ENCODE data around the gene AMZ1. TPM values are rescaled to one million over a fixed set of nuclear protein-coding genes. Genes with fewer than 3 reads are reported as not detected.
A peak's percentile ranks its signal among the peaks of the same experiment; 100 is the strongest.
"Not testable (repeated sequence)": the region's sequence is repeated elsewhere in the genome, so short reads cannot be mapped to it uniquely, and the experiment has no call there.

AMZ1 gene
- total RNA-seq, 1 donor: 14.2 TPM

GRCh38 chr7:2688409-2689342 lies 674 bp downstream of the AMZ1 start:
- TF ChIP-seq CTCF (IDR thresholded peaks at IDR 0.05; ENCODE audit: insufficient read depth, low read depth, low read length): no peak
- H3K4me3 ChIP-seq (ENCODE audit: low read depth, low read length): peak overlapping the region; percentile 34
- DNase-seq (ENCODE audit: low read depth): no peak

GRCh38 chr7:2689343-2689847 lies 1.4 kb downstream of the AMZ1 start:
- H3K4me3 ChIP-seq (ENCODE audit: low read depth, low read length): no peak overlapping the region
- no peak for TF ChIP-seq CTCF (IDR thresholded peaks at IDR 0.05; ENCODE audit: insufficient read depth, low read depth, low read length)
- DNase-seq (ENCODE audit: low read depth): no peak

GRCh38 chr7:2689951-2690705 lies 2.1 kb downstream of the AMZ1 start:
- no peak overlapping the region for H3K4me3 ChIP-seq (ENCODE audit: low read depth, low read length)
- DNase-seq (ENCODE audit: low read depth): peak; percentile 48
- no peak for TF ChIP-seq CTCF (IDR thresholded peaks at IDR 0.05; ENCODE audit: insufficient read depth, low read depth, low read length)

DNA sequence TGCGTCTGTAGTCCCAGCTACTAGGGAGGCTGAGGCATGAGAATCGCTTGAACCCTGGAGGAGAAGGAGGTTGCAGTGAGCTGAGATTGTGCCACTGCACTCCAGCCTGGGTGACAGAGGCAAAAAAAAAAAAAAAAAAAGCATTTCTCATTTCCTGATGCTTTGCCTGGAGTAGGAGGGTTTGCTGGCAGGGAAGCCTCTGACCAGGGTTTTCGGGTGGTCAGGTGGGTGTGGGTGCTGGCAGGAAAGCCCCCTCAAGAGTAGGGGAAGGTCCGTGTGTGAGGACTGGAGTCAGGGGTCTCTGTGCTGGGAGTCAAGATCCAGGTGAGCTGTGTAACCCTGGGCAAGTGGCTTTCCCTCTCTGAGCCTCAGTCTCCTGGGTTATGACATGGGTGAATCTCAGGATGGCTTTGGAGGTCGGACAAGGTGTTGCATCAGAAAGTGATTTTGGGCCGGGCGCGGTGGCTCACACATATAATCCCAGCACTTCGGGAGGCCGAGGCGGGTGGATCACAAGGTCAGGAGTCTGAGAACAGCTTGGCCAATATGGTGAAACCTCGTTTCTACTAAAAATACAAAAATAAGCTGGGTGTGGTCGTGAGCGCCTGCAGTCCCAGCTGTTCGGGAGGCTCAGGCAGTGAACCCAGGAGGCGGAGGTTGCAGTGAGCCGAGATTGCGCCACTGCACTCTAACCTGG lies 3.2 kb downstream of the AMZ1 start:
- DNase-seq (ENCODE audit: low read depth): peak; percentile 82
- no peak overlapping the region for H3K4me3 ChIP-seq (ENCODE audit: low read depth, low read length)
- TF ChIP-seq CTCF (IDR thresholded peaks at IDR 0.05; ENCODE audit: insufficient read depth, low read depth, low read length): no peak

DNA sequence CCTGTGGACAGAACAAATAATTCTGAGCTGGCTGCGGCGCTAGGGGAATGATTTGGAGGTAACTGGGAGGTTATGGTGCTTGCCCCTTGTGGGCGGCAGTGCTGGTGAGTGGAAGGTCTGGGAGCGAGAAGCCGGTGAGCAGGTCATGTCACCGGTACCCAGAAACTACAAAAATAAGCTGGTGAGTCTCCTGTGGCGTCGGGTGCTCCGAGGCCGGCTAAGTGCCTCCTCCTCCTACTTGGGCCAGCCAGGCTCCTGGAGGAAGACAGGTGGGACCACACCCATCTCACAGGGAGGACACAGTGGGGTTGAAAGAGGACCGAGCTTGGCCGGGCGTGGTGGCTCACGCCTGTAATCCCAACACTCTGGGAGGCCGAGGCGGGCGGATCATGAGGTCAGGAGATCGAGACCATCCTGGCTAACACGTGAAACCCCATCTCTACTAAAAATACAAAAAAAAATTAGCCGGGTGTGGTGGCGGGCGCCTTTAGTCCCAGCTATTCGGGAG lies 4.0 kb downstream of the AMZ1 start:
- not testable (repeated sequence) for H3K4me3 ChIP-seq (ENCODE audit: low read depth, low read length); DNase-seq (ENCODE audit: low read depth)

DNA sequence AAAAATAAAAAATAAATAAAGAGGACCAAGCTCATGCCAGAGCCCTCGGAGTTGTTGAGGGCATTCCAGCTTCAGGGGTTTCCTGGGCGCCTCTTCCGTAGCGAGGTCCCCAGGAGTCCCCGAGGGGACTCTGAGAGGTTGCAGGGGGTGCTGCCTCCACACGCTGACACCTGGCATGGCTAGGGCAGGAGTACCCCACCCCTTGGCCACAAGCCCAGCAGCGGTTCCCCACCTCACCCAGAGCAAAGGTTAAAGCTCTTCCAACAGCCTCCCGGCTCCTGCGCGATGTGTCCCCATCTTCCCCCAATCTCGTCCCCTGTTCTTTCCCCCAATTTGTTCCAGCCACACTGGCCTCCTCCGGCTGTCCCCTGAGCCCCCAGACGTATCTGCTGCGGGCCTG lies 4.5 kb downstream of the AMZ1 start:
- no peak for DNase-seq (ENCODE audit: low read depth)
- no peak for TF ChIP-seq CTCF (IDR thresholded peaks at IDR 0.05; ENCODE audit: insufficient read depth, low read depth, low read length)

GRCh38 chr7:2693420-2694121 lies 5.6 kb downstream of the AMZ1 start:
- not testable (repeated sequence) for H3K4me3 ChIP-seq (ENCODE audit: low read depth, low read length)

More for the DNA sequence above, 4.5 kb downstream of the AMZ1 start:
- no peak overlapping the region for H3K4me3 ChIP-seq (ENCODE audit: low read depth, low read length)

GRCh38 chr7:2694122-2694436 lies 6.1 kb downstream of the AMZ1 start:
- DNase-seq (ENCODE audit: low read depth); H3K4me3 ChIP-seq (ENCODE audit: low read depth, low read length): not testable (repeated sequence)

More at GRCh38 chr7:2693420-2694121, 5.6 kb downstream of the AMZ1 start:
- not testable (repeated sequence) for DNase-seq (ENCODE audit: low read depth)
